NCI-H2196 treated with DMSO at 0.1 percent for 48 hours (cell line): ENCODE measurements around the gene VAPB.
"Not testable (repeated sequence)": the region's sequence is repeated elsewhere in the genome, so short reads cannot be mapped to it uniquely, and the experiment has no call there.

Experiments used
- DNase-seq: peaks from one replicate; lab custom pipeline; 2025; ENCODE audit not compliant: unreplicated experiment; lab: John Stamatoyannopoulos, UW

VAPB gene

GRCh38 chr20:58388882-58389323 lies at the start of gene VAPB:
VAPB (plus strand) TSS chr20:58389229; CDS start chr20:58389460, 231 bp downstream.
- DNase-seq: peak; percentile 92

GRCh38 chr20:58339741-58340140 lies 49.3 kb upstream of the VAPB start:
- DNase-seq: no peak

GRCh38 chr20:58340151-58340550 lies 48.9 kb upstream of the VAPB start:
- DNase-seq: no peak

- no peak for DNase-seq
Observed at GRCh38 chr20:58340853-58341252, 48.2 kb upstream of the VAPB start.

GRCh38 chr20:58342104-58342945 lies 46.7 kb upstream of the VAPB start:
- no peak for DNase-seq

GRCh38 chr20:58344741-58345140 lies 44.3 kb upstream of the VAPB start:
- DNase-seq: no peak

GRCh38 chr20:58349570-58349969 lies 39.5 kb upstream of the VAPB start:
- DNase-seq: no peak

GRCh38 chr20:58352468-58352867 lies 36.6 kb upstream of the VAPB start:
- DNase-seq: no peak

GRCh38 chr20:58359441-58359840 lies 29.6 kb upstream of the VAPB start:
- DNase-seq: no peak

- DNase-seq: no peak
Observed at GRCh38 chr20:58360936-58361335, 28.1 kb upstream of the VAPB start.

GRCh38 chr20:58361481-58362205 lies 27.4 kb upstream of the VAPB start:
- DNase-seq: no peak

GRCh38 chr20:58362206-58362516 lies 26.9 kb upstream of the VAPB start:
- no peak for DNase-seq

GRCh38 chr20:58362970-58363369 lies 26.1 kb upstream of the VAPB start:
- DNase-seq: no peak

GRCh38 chr20:58366866-58367265 lies 22.2 kb upstream of the VAPB start:
- no peak for DNase-seq

- DNase-seq: no peak
Observed at GRCh38 chr20:58372806-58373205, 16.2 kb upstream of the VAPB start.

GRCh38 chr20:58373296-58373695 lies 15.7 kb upstream of the VAPB start:
- not testable (repeated sequence) for DNase-seq

GRCh38 chr20:58374027-58374850 lies 14.8 kb upstream of the VAPB start:
- DNase-seq: no peak

- no peak for DNase-seq
Observed at GRCh38 chr20:58374906-58375758, 13.9 kb upstream of the VAPB start.

- no peak for DNase-seq
Observed at GRCh38 chr20:58375759-58376352, 13.2 kb upstream of the VAPB start.

GRCh38 chr20:58377017-58377416 lies 12.0 kb upstream of the VAPB start:
- no peak for DNase-seq
